DLD1 (cell line): Measurements from ENCODE around the gene KRT7.
"Not testable (repeated sequence)": the region's sequence is repeated elsewhere in the genome, so short reads cannot be mapped to it uniquely, and the experiment has no call there.

ENCODE experiments used
- in situ Hi-C: cut with HindIII; loops from 2 replicates; pipeline ENCODE4 v1.10.0; 2017; ENCODE audit warnings: low sequenced_read_pairs

Gene KRT7

DNA sequence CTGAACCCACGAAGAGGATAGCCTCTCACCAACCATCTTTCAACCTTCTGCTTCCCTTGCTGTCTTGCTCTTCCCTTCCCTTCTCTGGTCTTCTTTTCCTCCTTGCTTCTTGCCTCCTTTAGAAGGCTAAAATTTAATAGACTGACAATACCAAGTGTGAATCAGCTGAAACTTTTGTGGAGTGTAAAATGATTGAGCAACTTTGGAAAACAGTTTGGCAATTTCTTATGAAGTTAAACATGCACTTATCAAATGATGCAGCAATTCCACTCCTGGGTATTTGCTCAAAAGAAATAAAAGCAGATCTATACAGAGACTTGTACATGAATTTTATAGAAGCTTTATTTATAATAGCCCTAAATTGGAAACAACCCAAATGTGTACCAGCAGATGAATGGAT is 38.1 kb downstream of the KRT7 start:
- in situ Hi-C loops, result no loop called here

DNA sequence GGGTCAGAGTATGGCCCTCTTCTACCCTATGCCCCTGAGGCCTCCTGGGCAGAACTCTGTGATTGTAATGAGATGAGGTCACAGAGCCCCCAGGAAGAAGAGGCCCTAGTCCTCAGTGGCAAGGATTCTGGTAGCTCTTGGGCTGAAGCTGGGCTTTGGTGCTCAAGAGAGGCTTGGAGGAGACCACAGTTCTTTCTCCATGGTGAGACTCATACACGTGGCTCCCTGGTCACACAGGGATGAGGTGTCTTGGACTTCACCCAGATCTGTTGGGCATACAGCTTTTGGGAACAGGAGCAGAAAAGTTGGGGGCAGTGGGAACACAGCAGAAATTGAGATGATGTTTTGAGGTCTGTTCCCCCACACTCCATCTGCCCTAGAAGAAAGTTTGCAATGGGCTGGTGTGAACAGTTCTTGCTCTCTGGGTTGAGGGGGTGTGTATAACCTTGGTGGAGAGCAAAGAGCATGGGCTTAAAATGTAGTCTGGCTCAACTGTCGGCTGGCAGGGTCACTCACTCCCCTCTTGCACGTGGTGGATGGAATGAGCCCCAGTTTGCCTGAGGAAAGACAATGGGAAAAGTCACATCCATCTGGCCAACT is 41.6 kb downstream of the KRT7 start, which contains the start of gene KRT86:
KRT86 (plus strand) TSS at position 125 of the 600 bp plus-strand sequence. CDS start 27,272 bp downstream, outside the sequence.
- in situ Hi-C loops, result no loop called here

DNA sequence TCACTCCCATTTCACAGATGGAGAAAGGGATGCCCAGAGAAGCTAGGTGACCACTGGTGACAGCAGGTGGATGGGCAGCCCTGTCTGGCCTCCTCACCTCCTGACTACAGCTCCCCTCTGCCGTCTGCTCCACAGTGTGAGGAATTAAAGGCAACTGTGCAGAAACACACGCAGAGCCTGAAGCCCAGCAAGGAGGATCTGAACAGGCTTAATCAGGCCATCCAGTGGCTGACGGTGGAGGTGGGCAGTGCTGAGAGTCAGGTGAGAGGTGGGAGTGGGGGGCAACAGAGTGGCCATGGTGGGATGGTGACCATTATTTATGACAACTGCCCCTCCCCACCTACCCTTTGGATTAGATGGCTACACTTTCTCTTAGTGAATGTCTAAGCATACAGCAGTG is 42.6 kb downstream of the KRT7 start:
- in situ Hi-C loops, result no loop called here

DNA sequence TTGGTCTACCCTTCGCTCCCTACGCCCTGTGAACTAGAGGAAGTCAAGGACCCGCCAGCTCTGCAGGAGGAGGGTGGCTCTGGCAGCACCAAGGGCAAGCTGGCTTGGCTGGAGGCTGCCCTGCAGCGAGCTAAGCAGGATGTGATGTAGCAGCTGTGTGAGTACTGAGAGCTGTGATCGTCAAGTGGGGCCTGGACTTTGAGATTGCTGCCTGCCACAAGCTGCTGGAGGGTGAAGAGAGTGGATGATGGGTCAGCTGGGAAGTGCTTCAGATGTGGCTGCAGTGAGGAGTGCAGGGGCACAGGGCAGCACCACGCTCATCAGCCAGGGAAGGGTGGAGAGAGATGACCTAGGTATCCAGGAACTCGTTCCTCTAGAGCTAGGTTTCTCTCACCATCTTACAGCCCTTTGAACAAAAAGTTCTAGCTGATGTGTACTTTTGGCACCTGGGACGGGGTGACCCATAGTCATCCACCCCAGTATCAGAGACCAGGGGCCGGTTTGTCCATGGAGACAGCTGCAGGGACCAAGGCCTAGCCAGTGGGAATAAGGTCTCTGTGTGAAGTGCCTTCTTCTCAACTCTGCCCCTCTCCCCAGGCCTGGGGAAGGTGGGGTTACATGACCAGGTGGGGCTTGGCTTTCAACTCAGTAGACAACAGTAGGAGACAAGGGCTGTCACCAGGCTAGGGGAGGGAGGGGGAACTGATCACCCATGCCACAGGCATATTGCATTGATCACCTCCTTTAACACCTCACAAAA is 44.6 kb downstream of the KRT7 start:
- in situ Hi-C loops, result no loop called here

DNA sequence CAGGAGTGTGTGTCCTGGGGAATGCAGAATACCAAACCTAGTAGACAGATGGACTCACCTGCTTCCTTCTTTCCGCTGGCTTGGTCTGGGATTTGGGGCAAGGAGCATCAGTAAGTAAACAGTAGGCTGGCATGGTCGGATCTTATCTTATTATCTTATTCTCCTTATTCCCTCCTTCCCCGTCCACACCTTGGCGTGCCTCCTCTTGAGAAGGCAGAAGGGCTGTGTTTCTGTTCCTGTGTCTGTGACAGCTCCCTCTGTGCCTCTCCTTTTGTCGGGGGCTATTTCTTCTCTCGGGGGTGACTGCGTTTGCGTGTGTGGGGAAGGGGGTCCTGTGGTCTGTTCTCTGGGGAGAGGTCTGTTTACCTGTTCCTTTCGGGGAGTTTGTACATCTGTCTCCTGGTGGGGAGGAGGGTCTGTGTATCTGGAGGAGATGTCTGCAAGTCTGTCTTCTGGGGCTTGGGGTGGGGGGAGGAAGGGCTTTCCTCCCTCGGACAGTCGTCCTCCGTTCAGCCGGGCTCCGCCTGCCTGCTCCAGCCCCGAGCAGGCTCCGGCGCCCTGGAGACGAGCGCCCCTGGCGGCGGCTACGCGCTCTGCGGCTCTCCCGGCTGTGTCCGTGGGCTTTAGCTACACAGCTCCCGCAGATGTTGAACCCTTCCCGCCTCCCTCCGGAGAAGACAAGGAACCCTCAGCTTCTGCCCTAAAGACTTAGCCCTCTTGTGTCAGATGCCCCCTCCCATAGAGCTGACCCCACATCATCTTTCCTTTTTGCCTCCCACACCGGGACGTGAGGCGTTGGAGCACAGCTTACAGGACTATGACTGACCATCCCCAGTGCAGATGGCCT is 45.8 kb downstream of the KRT7 start:
- in situ Hi-C loops, result no loop called here

DNA sequence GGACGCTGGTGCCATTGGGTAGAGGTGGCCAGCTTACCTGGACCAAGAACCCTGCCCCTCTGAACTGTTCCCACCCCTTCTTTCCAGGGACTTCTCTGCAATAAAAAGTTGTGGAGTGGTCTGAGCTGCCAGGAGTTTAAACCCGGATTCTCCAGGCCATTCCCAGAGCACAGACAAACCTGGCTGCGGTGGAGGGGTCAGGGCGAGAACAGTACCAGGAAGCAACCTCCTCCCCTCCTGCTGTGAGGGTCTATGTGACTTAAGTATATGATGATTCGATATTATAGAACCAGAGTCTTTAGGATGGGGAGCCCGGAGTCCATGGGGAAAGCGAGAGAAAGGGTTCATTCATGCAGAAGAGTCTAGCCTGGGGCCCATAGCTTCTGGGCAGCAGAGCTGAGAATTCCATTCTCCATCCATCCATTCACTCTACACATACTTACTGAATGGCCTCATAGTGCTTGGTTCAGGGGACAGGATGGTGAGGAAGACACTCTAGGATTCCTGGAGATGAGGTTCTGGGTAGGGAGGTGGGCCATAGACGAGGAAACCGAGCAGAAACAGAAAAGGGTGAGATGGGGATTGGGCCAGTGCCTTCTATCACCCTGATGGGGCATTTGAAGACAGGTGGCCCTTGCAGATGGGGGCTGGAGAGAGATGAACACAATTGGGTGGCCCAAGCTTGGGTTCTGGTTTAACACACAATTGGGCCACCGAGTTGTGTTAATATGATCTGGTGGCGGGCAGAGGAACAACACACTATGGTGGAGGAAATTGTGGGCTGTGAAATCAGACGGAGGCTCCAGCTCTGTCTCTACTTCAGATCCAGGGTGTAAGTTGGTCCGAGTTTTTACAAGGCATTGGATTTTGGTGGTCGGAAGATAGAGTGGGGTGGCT is 46.6 kb downstream of the KRT7 start:
- in situ Hi-C loops, result loop anchor here (10.0 kb wide), 1 partner anchor 65 kb away; no protein-coding TSS in a partner anchor

DNA sequence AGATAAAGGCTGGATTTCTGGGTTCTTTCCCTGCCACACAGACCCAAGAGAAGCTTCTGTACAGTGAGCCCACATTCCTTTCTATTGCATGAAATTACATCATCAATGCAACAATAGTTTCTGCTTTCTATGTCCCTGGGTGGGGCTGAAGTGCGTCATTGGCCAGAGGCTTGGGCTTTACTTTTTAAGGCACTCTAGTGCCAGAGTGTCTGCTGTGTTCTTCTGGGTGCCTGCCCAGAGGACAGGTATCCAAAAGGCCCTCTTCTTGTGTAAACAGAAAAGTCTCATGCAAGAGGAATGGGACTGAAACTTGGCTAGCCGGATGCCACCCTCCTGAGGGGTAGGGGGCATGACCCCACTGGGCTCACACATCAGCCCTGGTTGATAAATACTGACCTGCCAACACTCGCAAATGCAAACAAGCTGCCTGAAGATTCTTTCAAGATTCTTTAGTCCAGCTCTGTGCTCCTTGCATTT is 47.3 kb downstream of the KRT7 start:
- in situ Hi-C loops, result loop anchor here (10.0 kb wide), 1 partner anchor 66 kb away; no protein-coding TSS in a partner anchor

DNA sequence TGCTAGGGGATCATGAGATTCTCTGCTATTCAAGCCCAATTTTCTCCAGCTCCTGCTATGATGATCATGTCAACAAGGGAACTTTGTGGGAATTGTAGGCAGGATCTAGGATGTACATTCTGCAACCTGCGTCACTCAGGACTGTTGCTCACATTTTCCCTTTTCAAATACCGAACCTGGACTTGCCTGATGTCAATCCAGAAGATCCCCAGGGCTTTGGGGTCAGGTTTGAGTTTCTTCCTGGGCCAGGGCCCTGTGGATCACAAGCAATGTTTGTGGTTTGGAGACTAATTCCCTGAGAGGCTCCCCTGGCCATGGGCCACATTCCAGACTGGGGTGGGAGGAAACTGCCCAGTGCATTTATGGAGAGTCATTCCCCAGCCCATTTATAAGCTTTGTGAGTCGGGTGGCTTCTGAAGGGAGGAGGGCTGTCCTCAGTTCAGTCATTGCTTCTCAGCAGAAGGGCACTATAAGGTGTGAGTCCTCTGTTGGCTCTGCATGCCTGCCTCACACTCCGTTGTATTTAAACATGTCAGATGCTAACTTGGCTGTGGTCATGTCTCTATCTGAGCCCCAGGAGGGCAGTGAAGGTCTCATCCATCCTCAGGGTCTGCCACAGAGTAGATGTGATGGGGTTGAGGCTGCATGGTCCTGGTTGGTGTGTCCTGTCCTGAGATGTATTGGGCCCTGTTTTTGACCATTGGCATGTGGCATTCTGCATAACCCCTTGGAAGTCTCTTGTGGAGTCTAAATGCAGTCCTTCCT is 47.9 kb downstream of the KRT7 start:
- in situ Hi-C loops, result loop anchor here (10.0 kb wide), 1 partner anchor 66 kb away; no protein-coding TSS in a partner anchor

DNA sequence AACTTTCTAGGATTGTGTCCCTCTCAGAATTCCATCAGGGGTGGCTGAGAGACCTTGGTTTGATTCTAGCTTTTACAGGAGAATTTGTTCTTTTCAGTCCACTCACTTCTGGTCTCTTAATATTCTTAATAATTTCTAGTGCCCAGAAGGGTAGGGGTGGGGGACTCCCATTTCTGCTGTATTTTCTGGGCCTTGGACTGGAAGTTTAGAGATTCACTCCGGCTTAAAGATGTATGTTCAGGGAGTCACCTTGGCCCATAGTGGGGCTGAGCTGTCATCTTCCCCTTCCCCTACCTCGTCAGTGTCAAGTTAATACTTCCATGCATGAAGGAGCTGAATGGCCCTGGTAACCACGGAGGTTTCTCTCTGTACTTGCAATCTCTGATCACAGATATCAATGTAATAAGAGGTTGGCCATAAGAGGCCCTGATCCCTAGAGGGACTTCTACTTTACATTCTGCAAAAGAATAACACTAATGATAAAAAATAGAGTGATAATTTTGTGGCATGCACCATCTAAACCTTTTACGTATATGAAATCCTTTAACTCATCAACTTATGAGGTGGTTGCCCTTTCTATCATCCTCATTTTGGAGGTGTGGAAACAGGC is 51.6 kb downstream of the KRT7 start:
- in situ Hi-C loops, result loop anchor here (10.0 kb wide), 1 partner anchor 70 kb away; no protein-coding TSS in a partner anchor

DNA sequence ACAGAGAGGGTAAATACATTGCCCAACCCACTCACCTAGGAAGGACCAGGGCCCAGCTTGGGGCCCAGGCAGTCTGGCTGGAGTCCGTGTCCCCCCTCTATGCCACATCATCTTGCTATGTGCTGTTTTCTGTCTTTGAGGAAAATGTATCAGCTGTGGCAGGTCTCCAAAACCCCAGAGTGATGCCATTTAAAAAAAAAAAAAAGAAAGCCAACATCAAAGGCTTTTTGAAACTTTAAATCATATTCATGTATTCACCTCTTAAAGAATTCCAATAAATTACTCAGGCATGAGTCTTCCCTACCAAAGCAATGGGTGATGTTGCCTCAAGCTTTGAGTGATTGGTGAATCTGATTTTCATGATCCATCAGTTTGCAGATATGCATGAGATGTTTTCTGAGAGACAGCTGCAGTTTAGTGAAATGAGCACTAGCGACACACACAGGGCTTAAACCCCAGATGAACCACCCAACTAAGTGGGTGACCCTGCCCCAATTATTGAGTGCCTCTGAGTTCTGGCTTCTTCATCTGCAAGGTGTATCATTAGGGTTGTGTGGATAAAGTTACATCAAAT is 52.2 kb downstream of the KRT7 start:
- in situ Hi-C loops, result loop anchor here (10.0 kb wide), 1 partner anchor 70 kb away; no protein-coding TSS in a partner anchor

DNA sequence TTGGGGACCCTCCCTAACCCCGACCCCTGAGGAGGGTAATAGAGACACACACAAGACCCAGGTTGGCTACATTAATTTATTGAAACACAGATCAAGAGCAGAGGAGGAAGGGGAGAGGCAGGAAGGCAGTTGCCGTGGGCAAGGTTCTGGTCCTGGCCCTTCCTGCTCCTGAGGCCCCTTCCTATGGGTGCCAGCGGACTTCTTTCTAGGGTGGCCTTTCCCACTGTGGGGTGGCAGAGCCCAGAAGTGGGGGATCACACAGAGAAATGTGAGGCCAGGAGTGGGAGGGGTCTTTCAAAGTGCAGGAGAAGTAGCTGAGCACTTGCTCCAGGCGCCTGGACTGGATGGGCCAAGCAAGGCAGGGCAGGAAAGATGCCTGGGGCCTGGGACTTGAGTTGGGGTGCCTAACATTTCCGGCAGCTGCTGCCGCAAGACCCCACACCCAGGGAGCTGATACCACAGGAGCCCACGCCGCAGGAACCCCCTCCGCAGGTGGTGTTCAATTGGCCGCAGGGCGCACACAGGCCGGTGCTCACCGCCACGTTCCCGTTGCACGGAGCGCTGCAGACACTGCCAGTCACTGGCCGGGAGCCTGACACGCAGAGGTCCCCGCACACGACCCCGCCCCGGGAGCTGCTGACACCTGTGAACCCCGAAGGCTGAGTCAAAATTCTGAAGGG is 52.9 kb downstream of the KRT7 start:
- in situ Hi-C loops, result loop anchor here (10.0 kb wide), 1 partner anchor 71 kb away; no protein-coding TSS in a partner anchor

DNA sequence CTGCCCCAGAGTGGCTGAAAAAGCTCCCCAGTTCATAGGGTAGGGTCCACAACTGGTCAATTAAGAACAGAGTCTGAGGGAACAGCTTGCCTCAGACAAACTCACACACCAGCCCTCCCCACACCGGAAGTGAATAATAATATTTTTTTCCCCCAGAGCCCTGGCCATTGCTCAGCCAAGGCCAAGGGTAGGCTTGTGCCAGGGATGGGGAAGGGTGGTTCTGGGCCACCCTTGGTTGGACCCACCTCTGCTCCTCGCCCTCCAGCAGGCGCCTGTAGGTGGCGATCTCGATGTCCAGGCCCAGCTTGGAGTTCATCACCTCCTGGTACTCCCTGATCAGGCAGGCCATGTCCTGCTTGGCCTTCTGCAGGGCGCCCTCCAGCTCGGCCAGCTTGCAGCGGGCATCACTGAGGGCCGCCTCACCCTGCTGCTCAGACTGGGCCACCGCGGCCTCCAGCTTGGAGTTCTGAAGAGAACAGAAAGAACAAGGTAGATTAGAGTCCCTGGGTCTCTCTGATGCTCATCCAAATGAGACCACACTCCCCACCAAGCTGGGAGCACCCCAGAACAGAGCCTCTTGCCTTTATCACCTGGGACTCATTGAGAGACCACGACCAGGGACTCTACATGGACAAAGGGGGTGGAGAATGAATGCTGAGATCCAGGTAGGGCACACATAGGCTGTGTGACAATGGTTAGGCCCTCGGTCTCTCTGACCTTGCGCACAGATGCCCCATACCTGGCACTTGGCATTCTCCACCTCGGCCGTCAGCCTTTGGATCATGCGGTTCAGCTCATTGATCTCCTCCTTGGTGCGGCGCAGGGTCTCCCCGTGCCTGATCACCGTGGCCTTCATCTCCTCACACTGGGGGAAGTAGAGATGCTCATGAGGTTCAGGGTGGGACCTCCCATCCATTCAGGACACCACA is 54.1 kb downstream of the KRT7 start:
- in situ Hi-C loops, result loop anchor here (10.0 kb wide), 1 partner anchor 72 kb away; no protein-coding TSS in a partner anchor

DNA sequence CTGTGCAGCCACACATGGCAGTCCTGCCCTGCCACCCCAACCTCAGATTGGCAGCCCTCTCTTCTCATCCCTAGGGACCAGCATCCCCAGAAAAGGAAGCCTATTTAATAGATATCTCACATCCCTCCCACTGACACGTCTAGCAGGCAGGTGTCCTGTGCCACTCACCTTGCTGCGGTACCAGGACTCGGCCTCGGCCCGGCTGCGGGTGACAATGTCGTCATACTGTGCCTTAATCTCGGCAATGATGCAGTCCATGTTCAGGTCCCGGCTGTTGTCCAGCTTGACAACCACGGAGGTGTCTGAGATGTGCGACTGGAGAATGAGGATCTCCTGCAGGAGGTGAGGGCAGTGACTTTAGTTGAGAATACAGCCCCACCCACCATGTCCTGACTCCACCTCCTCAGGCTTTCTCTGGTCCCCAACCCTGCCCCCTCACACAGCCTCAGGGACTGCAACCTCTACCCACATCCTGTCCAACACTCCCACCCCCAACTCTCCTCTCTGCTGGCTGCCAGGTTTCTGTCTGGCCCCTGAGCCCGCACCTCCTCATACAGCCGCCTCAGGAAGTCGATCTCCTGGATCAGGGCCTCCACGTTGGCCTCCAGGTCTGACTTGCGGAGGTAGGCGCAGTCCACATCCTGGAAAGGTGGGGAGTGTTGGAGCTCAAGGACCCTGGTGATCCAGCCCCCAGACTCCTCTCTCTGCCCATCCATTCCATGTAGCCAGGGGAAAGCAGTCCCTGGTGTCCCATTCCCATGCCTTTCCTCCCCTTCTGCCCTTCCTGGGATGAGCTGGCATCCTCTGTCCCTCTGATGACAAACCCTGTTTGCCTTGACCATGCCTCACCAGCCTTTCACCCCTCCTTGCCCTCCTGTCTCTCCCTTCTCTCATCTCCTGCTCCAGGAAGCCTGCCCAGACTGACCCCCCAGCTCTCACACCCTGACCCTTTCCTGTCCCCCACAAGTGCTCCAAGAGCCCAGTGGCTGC is 55.1 kb downstream of the KRT7 start:
- in situ Hi-C loops, result loop anchor here (10.0 kb wide), 1 partner anchor 73 kb away; no protein-coding TSS in a partner anchor

DNA sequence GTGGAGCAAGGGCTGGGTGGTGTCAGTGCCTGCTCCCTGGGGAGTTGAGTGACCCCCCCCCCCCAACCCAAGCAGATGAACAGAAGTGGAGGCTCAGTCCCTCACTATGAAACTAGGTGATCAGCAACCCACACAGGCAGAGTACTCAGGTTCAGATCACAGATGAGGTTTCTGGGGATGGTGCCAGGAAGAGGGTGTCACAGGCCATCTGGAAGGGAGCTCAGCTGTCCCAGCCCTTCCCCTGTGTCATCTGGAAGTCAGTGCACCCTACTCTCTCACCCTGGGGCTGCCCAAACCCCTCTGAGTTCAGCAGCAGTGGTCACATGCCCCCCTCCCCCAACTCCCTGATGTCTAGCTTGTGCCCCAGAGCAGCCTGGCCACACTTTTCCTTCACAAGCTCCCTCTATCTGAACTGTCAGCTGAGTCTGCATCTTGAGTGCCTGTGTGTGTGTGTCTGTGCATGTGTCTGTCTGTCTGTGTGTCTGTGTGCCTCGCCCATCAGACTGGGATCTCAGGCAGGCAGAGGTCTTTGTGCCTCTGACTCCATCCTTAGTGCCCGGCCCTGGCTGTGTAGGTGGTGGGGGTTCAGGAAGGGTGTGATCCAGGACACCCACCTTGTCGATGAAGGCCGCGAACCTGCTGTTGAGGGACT is 57.6 kb downstream of the KRT7 start:
- in situ Hi-C loops, result not testable (repeated sequence)
